ENCODE results near the gene FBXO8. TPM values are rescaled to one million over a fixed set of nuclear protein-coding genes. Genes with fewer than 3 reads are reported as not detected.

FBXO8 gene
- polyA plus RNA-seq, 1 experiment = 28.9 TPM

- H3K27me3 ChIP-seq (ENCODE audit: control insufficient read depth, insufficient read depth, low read length) = no peaks in the 10 kb centered on the region
- no peak for DNase-seq (ENCODE audit: low read depth, low spot score)
- H3K9me3 ChIP-seq (ENCODE audit: control insufficient read depth, insufficient read depth, low read length) = no peaks in the 10 kb centered on the region
- POLR2A ChIA-PET = no interaction called here
- H3K4me3 ChIP-seq (ENCODE audit: low read depth, low read length) = no peak overlapping the region
- TF ChIP-seq CTCF (IDR thresholded peaks at IDR 0.05; ENCODE audit: low read depth, low read length) = no peak
- H3K27ac ChIP-seq (ENCODE audit: low read depth, low read length) = no peak overlapping the region
- CTCF ChIA-PET = interaction anchor here (1.2 kb wide), 1 partner anchor 93 kb away, joined by 6 read pairs; no protein-coding TSS in a partner anchor
Measured at GRCh38 chr4:174225349-174226049, 58.0 kb downstream of the FBXO8 start.

GRCh38 chr4:174224550-174224949 is 58.9 kb downstream of the FBXO8 start:
- no peak for TF ChIP-seq CTCF (IDR thresholded peaks at IDR 0.05; ENCODE audit: low read depth, low read length)
- no peak for DNase-seq (ENCODE audit: low read depth, low spot score)
- H3K27ac ChIP-seq (ENCODE audit: low read depth, low read length) = no peak overlapping the region
- H3K9me3 ChIP-seq (ENCODE audit: control insufficient read depth, insufficient read depth, low read length) = no peaks in the 10 kb centered on the region
- CTCF ChIA-PET = interaction anchor here (0.6 to 2.1 kb wide), 4 partner anchors 16 to 94 kb away, joined by 3 to 16 read pairs (median 4); no protein-coding TSS in a partner anchor
- POLR2A ChIA-PET = no interaction called here
- H3K27me3 ChIP-seq (ENCODE audit: control insufficient read depth, insufficient read depth, low read length) = no peaks in the 10 kb centered on the region
- no peak overlapping the region for H3K4me3 ChIP-seq (ENCODE audit: low read depth, low read length)

GRCh38 chr4:174222266-174222872 is 61.1 kb downstream of the FBXO8 start:
- no peak overlapping the region for H3K27ac ChIP-seq (ENCODE audit: low read depth, low read length)
- H3K9me3 ChIP-seq (ENCODE audit: control insufficient read depth, insufficient read depth, low read length) = peaks cover 2% of the 10 kb centered on the region; the same call in 1 of the 2 replicates
- DNase-seq (ENCODE audit: low read depth, low spot score) = no peak
- ChIA-PET CTCF (interaction anchor here (0.7 to 2.0 kb wide), 20 partner anchors 9 to 1306 kb away, joined by 3 to 14 read pairs (median 4); no protein-coding TSS in a partner anchor), POLR2A (no interaction called here)
- peaks cover 14% of the 10 kb centered on the region for H3K27me3 ChIP-seq (ENCODE audit: control insufficient read depth, insufficient read depth, low read length)
- peak; percentile 76 for TF ChIP-seq CTCF (IDR thresholded peaks at IDR 0.05; ENCODE audit: low read depth, low read length)
- no peak overlapping the region for H3K4me3 ChIP-seq (ENCODE audit: low read depth, low read length)

GRCh38 chr4:174218127-174218790 is 65.2 kb downstream of the FBXO8 start:
- CTCF ChIA-PET = interaction anchor here (0.6 to 0.7 kb wide), 2 partner anchors 96 to 100 kb away, joined by 3 read pairs; no protein-coding TSS in a partner anchor
- no peak for DNase-seq (ENCODE audit: low read depth, low spot score)
- POLR2A ChIA-PET = no interaction called here

More at GRCh38 chr4:174218127-174218790, 65.2 kb downstream of the FBXO8 start:
- no peak for TF ChIP-seq CTCF (IDR thresholded peaks at IDR 0.05; ENCODE audit: low read depth, low read length)
- Histone ChIP-seq H3K27ac (ENCODE audit: low read depth, low read length) (no peak overlapping the region), H3K4me3 (ENCODE audit: low read depth, low read length) (peak overlapping the region; percentile 35), H3K9me3 (ENCODE audit: control insufficient read depth, insufficient read depth, low read length) (peaks cover 5% of the 10 kb centered on the region; the same call in 1 of the 2 replicates), H3K27me3 (ENCODE audit: control insufficient read depth, insufficient read depth, low read length) (peaks cover 48% of the 10 kb centered on the region)
